GM10266 (cell line): ENCODE data around the gene LRBA.

ENCODE experiments used
- DNase-seq: peaks from one replicate; pipeline ENCODE4 v3.0.0; 2012; ENCODE audit errors: extremely low spot score
- CTCF ChIP-seq: IDR thresholded peaks from 2 replicates; pipeline ENCODE4 v1.5.1; 2012; ENCODE audit warnings: mild to moderate bottlenecking, low read depth; ENCODE audit not compliant: control insufficient read depth, insufficient read depth; ENCODE audit errors: missing control alignments

The LRBA gene

DNA sequence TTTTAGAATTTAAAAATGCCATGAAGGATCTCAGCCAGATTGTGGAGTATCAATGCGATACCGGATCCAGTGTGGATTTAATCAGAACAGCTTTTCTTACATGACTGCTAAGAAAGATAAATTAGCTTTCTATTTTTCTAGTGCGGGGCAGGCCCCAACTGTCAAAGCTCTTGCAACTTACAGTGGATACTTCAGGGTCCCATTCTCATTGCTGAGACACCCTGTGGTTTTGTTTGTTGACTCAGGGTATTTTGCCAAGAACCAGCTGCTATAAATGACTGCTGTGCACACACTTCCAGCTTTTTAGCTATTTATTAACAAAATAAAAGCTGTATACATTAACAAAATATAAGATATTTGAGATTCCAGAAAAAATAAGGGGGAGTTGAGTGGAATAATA, 770.5 kb downstream of the LRBA start:
- no peak for TF ChIP-seq CTCF
- DNase-seq: no peak

DNA sequence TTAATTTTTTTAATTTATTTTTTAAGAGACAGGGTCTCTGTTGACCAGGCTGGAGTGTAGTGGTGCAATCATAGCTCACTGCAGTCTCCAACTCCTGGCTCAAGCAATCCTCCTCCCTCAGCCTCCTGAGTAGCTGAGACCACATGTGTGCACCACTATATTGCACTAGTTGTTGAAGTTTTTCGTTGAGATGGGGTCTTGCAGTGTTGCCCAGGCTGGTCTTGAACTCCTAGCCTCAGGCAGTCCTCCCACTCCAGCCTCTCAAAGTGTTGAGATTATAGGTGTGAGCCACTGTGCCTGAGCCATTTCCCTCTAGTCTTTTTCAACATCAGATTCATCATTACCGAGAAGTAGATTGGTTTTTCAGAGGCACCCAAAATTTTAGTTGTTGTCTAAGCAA, 771.2 kb downstream of the LRBA start:
- no peak for TF ChIP-seq CTCF
- no peak for DNase-seq

DNA sequence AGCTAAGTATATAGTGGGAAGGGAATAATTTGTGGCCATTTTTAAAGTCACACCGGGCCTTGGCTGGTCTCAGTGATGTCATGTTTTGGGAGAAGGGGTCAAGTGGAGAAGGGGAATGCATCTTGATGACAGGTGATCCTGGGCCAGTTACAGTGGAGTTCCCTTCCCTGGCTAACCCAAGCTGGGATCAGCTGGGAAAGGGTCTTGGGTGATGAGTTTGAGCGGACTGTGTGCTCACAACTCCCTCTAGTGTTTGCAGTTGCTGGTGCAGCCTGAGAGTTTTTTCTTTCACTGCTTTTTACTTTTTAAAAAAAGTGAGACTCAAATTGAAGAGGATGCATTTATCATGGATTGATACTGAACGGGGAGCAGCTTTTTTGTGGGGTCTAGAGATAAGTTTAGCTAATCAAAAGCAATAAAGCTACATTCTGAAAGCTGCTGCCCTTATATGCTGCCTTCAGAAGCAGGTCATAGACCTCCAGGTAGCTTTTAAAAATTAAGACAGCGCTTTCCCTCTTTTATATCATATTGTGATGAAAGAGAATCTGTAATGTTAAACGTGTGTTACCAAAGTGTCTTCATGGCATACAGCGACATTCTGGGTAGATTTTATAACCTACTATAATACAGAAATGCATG, 772.1 kb downstream of the LRBA start:
- DNase-seq: peak; percentile 59
- TF ChIP-seq CTCF: peak; percentile 76

DNA sequence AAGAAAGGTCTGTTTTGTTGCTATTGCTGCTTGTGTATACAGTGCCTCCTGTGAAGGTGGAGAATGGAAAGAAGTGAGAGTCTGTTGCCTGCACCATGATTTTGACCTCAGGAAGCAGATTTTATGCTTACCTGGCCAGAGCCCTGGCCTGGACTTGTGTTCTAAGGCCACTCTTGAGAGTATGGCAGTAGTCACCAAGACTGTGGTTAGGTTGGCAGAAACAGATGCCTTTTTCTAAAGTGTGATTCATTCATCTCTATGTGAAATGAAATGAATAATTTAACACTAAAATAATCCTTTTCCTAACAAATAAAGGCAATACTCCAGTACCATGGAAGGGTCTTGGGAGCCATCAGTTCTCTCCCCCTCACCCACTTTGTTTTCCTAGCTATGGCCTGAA, 775.1 kb downstream of the LRBA start:
- no peak for DNase-seq
- no peak for TF ChIP-seq CTCF

DNA sequence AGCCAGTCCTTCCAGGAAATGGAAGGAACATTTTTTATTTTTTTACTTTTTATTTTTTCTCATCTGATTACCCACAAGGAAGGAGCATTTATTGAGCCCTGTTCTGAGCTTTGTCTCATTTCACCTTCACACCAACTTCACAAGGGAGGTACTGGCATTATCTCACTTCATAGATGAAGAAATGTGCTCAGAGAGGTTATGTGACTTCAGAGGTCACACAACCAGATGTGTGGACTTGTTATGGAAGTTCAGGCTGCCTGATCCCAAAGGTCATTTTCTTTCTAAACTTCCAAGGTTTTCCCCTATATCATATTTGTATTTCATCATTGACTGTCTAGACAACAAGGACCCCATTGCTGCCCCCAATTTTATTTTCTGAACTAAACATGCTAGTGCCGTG, 776.5 kb downstream of the LRBA start:
- DNase-seq: no peak
- no peak for TF ChIP-seq CTCF

DNA sequence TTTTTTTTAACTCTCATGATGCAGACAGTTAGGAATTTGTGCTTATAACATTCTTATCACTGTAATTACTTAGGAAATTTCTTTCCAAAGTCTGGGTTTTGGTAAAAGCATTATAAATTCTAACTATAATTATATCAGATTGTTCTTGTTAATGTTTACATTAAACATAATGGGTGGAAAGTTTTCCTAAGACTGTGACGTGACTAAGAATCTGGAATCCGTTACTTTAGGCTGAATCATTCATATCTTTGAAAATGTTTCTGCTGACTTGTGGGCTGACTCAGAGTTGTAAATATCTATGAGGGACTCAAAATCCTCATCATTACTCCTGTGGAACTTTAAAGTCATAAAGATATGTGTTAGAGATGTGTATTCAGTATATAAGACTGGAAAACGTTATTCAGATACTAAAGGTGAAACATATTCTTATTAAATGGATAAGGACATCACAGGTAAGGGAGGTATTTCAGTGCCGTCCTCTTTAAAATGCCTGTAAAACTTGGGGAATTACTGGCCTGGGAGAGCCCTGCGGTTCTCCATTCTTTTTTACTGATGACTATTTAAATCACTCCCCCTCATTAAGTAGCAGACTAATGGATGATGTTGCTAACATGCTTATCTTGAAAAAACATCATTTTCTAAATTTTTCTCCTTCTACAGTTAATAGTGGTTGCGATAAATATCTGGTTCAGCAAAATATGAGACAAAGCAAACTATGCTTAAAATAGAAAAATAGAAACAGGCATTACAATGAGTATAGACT, 777.8 kb downstream of the LRBA start:
- no peak for DNase-seq

More for the DNA sequence above, 777.8 kb downstream of the LRBA start:
- TF ChIP-seq CTCF: no peak
